GM18505 (cell line): Measurements from ENCODE around the gene SKOR1.

Source experiments
- ATAC-seq: cut with Tn5 transposase; IDR thresholded peaks from one replicate; pipeline ENCODE4 v1.9.1; 2021; ENCODE audit not compliant: unreplicated experiment
- POLR2A ChIP-seq: IDR thresholded peaks from 4 replicates; pipeline ENCODE4 v1.6.1; 2011; ENCODE audit warnings: borderline replicate concordance; ENCODE audit not compliant: insufficient read depth, insufficient read length; ENCODE audit errors: extremely low read depth

The SKOR1 gene

DNA sequence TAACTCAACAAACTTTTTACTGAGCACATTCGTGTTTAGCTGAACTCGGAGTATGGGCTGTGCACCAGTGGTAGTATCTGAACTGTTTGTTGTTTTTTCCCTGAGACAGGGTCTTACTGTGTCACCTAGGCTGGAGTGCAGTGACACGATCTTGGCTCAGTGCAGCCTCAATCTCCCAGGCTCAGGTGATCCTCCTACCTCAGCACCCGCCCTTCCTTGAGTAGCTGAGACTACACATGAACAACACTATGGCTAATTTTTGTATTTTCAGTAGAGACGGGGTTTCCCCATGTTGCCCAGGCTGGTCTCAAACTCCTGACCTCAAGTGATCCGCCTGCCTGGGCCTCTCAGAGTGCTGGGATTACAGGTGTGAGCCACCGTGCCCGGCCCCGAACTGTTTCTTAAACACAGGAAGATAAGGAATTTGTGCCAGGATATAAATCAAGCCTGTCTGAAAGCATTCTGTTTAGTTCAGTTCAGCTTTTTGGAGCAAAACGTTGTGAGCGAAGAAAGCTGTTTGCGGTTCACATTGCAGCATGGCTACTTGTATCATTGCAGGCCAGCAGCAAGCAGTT lies 40.4 kb upstream of the SKOR1 start:
- ATAC-seq: no peak
- no peak for TF ChIP-seq POLR2A

- no peak for TF ChIP-seq POLR2A
- ATAC-seq: no peak
Measured at GRCh38 chr15:67785431-67785830, 39.9 kb upstream of the SKOR1 start.

DNA sequence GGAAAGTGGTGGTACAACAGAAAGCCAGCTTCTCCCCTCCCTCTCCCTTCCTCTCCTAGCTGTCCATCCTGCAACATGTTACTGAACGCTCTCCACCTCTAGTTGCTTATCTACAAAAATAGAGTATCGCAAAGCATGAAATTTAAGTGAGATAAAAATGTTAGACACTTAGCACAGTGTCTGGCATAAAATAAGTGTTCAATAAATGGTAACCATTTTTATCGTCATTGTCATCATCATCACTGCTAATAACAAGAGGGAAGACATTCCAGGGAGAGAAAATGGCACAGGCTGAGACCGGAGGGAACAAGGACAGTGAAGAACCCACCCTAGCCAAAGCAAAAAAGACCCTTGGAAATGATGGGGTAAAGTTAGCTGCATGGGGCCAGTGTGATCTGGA lies 38.7 kb upstream of the SKOR1 start:
- no peak for TF ChIP-seq POLR2A
- ATAC-seq: no peak

DNA sequence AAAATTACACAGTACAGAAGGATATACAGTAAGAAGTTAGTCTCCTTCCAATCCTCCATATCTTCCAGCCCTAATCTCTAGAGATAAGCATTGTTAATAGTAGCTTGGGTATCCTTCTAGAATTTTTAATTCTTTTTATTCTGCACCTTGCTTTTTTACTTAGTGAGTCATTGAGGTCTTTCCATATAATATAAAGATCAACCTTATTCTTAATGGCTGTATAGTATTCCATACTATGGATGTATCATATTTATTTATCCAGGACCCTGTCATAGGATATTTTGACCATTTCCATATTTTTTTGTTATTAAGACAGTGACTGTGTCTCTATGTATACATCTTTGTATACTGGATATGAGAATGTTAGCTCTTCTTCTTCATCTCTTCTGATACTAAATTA lies 36.3 kb upstream of the SKOR1 start:
- ATAC-seq: no peak
- TF ChIP-seq POLR2A: no peak

GRCh38 chr15:67790610-67791319 lies 34.5 kb upstream of the SKOR1 start:
- ATAC-seq: no peak
- no peak for TF ChIP-seq POLR2A

GRCh38 chr15:67792250-67792942 lies 32.9 kb upstream of the SKOR1 start:
- TF ChIP-seq POLR2A: no peak
- ATAC-seq: no peak

- TF ChIP-seq POLR2A: no peak
- no peak for ATAC-seq
Measured at GRCh38 chr15:67794832-67795574, 30.3 kb upstream of the SKOR1 start.

DNA sequence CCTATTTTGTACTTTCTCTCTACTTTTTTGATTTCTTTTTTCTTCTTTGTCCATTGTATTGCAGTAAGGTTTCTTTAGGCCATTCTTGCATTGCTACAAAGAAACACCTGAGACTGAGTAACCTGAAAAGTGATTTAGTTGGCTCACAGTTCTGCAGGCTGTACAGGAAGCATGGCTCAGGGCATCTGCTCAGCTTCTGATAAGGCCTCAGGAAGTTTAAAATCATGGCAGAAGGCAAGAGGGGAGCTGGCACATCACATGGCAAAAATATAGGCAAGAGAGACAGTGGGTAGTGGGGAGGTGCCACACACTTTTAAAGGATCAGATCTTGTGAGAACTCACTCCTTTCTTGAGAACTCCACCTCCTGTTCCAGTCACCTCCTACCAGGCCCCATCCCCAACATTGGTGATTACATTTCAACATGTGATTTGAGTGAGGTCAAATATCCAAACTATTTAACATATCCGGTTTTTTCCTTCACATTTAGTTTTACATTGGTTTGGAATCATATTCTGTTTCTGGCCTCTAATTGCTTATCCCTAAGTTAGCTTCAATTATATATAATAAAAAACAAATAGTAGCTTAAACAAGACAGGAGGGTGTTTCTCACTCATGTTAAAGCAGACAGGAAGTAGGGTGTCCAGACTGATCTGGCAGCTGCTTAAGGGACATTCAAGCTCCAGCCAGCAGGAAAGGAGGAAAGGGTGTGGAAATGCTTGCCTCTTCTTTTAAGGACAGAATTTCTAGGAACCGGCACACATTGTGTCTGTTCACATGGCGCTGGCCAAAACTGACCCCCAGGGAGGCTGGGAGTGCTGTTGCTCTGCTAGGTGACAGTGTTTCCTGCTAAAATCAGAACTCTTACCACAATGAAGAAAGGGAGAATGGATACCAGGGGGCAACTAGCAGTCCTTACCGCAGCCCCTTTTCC lies 28.8 kb upstream of the SKOR1 start:
- no peak for TF ChIP-seq POLR2A
- ATAC-seq: no peak

DNA sequence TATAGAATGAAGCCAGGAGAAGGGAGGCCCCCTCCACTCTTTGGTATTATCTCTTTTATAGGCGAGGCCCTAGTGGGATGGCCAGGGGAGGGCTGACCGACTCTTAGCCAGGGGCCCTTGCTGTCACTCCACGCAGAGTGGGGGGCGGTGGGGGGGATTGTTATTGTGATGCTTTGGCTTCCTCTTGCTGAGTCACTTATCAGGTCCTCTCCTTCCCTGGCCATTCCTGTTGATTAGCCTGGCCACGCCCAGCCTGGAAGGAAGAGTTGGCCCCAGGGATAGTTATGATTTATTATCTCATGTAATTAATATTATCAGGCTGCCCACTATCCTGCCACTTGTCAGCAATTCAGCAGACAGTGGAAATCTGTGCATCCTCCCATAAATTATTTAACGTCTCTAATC lies 25.5 kb upstream of the SKOR1 start:
- TF ChIP-seq POLR2A: no peak

GRCh38 chr15:67801142-67801541 lies 24.2 kb upstream of the SKOR1 start:
- no peak for TF ChIP-seq POLR2A
- no peak for ATAC-seq

More for the DNA sequence above, 25.5 kb upstream of the SKOR1 start:
- ATAC-seq: no peak

DNA sequence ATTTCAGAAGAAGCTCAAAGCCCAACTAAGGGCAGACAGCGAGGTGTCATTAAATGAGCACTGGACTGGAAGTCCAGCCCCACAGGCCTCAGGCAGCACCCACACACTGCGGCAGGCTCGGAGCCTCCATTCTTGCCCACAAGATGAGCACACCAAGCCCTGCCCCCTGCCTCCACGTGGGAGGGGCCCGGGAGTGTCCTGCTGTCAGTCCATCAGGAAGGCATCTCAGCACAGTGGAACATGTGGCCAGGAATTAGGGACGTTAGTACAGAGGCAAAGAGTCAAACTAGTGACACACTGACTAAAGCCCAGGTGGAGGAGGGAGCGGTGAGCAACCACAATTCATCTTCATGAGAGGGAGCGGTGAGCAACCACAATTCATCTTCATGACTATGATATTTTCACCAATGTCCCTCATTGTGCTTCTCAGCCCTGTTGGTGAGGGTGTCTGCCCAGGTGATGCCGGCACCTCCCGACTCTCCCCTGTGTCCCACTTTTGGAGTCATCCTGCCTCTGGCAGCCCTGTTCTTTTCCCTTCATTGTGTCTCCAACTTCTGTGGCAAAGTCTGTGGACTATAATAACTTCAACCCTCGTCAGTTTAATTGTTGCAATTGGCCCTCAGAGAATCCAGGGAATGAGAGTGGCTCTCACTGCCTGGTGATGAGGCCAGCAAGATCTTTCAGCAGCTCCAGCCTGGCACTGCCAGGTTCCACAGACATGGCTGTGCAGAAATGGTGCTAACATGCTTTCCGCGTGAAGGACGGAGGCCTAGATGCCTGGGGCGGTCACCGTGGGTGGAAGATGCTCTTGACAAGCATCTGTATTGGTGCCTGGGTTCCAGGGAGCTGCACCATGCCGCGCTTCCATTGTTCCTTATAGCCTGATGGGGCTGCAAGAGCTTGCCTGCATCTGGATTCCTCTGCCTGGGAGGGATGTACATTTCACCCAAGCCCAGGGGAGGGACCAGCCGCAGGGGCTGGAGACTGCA lies 23.1 kb upstream of the SKOR1 start:
- ATAC-seq: no peak
- no peak for TF ChIP-seq POLR2A
